ENCODE data around the gene OR2V2. TPM values are rescaled to one million over a fixed set of nuclear protein-coding genes. Genes with fewer than 3 reads are reported as not detected.
A peak's percentile ranks its signal among the peaks of the same experiment; 100 is the strongest.
"Not testable (repeated sequence)": the region's sequence is repeated elsewhere in the genome, so short reads cannot be mapped to it uniquely, and the experiment has no call there.

The OR2V2 gene
- polyA plus RNA-seq, 10 donors = 0.06 TPM; not detected in 9

DNA sequence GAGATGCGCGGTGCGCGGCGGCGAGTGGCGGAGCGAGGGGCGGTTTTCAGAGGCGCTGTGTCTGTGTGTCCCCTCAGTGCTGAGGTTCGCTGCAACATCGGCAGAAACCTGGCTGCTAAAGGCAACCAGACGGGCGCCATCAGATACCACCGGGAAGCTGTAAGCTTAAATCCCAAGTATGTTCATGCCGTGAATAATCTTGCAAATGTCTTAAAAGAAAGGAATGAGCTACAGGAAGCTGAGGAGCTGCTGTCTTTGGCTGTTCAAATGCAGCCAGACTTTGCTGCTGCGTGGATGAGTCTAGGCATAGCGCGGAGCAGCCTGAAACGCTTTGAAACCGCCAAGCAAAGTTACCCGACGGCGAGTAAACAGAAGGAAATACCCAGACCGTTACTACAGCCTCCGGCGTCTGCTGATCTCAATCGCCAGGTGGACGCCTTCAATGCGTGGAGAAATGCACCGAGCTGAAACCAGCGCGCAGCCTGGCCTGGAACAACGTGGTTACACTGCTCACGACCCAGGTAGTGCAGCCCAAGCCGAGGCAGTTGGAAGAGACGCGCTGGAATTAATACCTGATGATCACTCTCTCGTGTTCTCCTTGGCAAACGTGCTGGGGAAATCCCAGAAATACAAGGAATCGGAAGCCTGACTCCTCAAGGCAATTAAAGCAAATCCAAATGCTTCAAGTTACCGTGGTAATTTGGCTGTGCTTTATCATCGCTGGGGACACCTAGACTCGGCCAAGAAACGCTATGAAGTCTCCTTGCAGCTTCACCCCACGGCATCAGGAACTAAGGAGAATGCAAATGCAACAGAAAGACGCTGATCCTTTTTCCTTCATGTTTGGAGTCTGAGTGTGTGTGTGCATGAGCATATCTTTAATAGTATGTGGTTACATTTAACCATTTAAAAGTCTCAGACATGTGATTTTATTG is 32.3 kb upstream of the OR2V2 start:
- peak in 1 of 3 donors; percentile 32 for DNase-seq

DNA sequence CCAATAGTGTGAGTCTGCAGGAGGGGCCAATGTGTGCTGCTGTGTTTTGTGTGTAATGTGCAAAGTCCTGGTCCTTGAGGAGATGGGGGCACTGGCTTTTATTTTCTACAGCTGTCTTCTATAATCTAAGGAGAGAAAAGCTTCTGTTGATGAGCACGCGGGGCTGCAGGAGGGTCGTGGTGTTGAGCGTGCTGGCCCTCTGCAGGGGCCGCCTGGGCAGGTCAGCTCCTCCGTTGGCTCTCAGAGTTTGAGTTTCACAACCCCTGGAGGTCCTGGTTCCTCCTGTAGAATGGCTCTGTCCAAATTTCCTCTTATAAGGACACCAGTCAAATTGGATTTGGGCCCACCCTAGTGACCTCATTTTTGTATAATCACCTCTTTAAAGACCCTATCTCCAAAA is 29.0 kb upstream of the OR2V2 start:
- no peak for DNase-seq

DNA sequence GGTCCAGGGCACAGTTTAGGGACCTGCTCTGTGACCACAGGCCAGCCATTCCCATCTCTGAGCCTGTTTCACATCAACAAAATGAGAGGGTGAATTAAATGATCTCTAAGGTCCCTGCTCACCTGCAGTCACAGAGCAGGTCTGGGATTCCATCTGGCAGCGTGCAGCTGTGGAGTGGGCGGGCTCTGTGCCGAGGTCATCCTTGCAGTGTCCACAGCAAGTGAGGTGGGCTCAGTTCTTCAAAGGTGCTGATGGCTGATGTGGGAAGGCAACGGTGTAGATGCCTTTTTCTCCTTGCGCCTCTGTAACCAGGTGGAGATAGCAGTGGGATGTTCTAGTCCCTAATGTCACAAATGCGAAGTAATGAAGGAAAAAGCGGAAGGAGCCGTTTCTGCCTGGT is 28.3 kb upstream of the OR2V2 start:
- DNase-seq = no peak

DNA sequence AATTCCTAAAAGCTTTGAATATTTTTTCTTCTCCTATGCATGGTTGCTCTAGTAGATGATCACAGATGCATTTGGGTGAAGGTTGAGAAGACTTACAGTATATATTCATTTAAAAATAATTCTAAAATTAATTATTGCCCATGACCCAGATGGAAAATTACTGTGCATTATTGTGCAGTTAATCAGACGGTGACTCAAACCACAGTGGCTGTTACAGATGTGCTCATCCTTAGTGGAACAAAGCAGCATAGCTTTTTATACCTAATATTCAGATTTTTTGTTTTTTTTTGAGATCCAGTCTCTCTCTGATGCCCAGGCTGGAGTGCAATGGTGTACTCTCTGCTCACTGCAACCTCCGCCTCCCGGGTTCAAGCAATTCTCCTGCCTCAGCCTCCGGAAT is 27.1 kb upstream of the OR2V2 start:
- no peak for DNase-seq

DNA sequence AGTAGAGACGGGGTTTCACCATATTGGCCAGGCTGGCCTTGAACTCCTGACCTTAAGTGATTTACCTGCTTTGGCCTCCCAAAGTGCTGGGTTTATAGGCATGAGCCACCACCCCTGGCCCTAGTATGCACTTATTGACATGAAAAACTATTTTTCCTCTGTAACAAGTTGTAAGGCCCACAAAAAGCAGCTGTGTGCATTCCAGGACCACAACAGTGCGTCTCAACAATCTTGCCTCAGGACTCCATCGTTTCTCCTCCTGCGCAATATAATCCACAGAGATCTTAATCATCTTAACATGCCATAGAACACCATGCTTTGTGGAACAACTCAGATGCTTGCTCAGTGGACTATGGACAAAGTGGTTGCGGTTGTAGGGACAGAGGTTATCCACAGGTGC is 26.6 kb upstream of the OR2V2 start:
- no peak for DNase-seq

DNA sequence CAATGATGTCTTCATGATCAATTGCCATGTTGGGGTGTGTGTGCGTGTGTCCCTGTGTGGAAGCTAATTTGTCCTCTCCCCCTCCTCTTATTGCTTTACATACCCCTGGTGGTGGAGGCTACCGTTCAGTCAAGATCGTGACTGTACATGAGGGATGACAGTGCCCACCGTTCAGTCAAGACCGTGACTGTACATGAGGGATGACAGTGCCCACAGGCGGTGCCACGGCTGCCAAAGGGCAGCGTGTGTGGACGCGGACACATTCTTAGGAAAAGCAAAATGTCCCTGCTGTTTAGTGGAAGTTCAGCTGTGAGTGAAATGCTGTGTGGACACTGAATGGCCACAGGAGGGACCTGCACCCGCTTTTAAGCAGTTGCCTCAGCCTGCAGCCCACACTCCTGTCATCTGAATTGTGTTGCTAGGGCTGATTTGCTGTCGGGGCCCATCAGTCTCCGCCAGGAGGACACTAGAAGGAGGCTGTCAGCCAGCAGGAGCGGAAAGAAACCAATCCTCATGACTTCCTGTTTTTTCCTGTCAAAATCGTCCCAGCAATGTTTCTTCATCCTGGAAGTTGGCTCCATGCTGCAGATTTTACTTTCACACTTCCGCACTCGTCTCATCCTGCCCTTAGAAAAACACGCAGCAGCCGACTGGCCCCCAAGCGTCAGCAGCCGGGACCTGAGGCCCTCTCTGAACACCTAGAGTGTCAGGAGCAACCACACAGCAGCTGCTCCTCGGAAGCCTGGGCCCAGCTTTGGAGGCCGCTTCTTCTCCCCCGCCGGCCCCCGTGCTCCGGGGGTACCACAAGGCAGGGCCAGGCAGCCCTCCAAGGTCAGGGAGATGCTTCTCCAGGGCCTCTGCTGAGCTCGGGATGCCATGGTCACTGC is 25.5 kb upstream of the OR2V2 start:
- DNase-seq = peak in 1 of 3 donors; percentile 13

DNA sequence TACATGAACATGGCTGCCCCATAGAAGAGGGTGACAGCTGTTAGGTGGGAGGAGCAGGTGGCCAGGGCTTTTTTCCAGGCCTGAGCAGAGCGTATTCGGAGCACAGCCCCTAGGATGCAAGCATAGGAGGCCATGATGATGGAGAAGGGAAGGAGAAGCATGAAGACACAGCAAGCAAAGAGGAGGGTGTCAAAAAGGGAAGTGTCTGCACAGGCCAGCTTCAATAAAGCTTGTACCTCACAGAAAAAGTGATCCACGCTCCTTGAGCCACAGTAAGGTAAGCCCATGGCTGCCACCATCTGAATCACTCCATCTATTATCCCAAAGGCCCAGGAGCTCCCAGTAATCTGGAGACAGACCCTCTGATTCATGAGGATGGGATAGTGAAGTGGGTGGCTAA is 22.9 kb upstream of the OR2V2 start:
- no peak for DNase-seq

DNA sequence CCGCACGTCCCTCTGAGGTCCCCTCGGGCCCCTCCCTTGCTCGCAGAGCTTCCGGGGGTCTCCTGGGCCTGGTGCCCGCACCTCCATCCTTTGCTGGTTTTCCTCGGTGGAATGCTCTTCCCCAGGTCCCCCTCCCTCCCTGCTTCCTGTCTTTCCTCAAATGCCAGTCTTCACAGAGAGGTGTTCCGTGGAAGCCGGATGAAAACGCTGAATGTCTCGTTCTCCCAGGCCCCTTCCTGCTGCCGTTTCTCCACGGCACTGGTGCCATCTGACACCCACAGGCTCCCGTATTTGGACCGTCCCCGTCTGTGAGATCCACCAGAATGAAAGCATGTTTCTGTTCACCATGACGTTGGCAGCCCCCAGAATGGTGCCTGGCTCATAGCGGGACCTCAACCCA is 20.5 kb upstream of the OR2V2 start:
- DNase-seq = no peak

DNA sequence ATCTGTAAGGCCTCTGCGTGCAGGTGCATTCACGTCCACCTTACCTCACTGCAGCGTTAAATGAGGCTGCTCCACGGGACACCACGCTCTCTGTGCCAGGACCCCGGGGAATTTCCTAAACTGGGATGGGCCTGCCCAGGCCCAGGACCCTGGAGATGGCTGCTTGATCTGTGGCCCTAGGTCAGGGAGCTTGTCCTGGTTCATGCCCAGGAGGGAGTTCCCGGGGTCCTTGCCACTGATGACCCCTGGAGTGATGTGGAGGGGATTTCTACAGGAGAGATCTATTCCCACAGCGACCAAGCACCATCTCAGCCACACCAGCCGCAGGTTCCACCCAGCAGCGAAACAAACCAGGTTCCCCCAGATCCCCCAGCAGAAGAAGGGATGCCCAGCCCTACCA is 19.9 kb upstream of the OR2V2 start:
- DNase-seq = no peak

DNA sequence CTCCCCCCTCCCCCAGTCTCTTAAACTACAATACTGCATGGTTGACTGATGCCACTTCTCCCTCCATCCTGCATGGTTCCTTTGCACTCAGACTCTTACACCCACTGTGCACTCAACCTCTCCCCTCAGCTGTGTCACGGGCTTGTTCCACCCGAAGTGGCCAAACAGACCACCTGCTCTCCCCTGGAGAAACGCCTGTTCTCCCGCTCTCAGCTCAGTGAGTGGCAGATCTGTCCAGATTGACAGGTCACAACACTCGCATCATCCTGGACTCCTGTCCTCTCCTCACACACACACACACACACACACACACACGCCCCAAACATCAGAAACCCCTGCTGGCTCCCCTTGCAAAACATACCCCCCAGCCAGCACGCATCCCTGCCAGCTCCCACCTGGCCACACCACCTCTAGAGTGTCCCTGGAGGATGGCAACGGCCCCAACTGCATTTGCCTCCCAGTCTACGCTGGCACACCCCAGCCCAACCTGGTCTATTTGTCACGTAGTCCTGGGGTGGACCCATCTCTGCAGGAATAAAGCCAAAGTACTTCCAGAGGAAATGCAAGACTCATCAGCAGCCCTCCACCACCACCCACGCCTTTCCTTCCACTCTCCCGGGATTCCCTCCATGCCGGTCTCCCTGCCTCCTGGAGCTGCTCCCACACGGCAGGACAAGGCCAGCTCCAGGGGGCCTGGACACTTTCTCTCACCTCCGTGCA is 19.3 kb upstream of the OR2V2 start:
- DNase-seq = no peak

DNA sequence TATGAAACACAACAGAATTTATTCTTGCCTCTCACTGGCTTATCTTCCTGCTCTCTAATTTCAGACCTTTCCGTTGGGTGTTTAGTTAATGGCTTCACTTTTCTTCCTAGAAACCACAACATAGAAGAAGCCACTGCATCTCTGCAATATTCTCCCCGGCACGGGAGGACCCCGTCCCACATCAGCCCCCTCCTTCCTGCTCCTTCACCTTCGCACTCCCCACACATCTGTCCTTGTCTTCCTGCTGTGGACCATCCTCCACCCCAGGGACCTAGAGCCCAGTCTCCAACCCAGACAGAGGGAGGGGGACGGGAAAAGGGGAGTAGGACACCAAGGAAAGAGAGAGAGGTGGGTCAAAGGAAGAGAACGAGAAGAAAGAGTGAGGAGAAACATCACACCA is 17.8 kb upstream of the OR2V2 start:
- DNase-seq = no peak

DNA sequence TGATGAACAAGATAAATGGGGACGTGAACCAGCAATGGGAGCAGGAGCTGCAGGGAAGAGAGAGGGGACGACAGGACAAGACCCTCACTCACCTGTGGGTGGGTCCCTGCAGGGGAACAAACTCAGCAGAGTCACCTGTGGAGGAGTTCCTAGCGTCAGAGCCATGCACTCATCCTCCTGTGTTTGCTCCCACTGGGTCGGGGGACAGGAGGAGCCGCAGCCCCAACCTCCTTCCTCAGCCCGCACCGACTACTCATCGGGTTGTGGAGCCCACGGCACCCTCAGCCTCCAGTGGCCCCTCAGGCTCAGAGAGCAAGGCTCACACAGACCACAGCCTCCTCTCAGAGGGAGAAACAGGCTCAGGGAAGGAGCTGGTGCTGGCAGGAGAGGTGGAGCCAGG is 17.3 kb upstream of the OR2V2 start:
- DNase-seq = not testable (repeated sequence)

DNA sequence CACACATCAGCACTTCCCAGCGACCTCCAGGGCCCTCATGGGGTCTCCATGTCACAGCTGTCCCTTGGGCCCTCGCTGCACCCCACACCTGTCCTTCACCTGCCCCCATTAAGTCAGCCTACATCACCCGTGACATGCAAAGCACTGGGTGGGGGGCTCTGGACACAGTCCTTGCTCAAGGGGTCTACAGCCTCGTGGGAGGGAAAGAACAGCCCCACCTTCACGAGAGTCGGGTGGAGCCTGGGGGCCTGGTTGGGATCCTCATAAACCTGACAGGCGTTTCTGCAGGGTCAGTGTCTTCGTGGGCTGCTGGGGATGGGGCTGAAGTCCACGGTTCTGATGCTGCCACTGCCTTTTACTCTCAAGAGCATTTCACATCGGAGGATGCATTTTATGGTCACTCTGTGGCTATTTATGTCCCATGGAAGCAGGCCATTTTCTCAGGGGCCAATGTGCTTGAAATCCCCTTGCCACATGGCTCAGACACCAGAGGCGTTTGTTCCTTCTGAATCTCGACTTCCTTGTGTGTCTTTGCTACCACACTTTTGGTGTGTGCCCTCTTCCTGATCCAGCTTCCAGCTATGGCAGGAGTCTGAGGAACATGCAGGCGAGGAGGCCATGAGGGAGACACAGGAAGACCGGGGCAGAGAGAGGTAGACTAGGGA is 16.4 kb upstream of the OR2V2 start, which contains the start of gene OR2V1:
Gene OR2V1 (minus strand): TSS at position 338 of the 665 bp plus-strand sequence. CDS start 5,865 bp downstream, outside the sequence.
- no peak for DNase-seq

DNA sequence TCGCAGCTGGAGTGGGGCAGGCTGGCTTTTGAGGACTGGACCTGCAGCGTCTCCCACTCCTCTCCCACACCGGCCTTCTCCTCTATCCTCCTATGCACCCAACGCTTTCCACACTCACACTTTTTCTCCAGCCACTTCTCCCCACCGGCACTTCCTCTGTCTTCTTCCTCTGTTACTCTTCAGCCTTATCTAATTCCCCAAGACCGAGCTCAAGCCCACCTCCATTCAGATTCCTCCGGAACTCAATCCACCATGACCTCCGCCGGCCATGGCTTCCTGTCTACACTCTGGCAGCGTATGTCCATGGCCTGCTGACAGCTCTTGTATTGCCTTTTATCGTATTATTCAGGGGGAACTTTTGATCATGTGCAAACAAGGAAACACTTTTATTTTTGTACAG is 15.9 kb upstream of the OR2V2 start:
- DNase-seq = no peak

DNA sequence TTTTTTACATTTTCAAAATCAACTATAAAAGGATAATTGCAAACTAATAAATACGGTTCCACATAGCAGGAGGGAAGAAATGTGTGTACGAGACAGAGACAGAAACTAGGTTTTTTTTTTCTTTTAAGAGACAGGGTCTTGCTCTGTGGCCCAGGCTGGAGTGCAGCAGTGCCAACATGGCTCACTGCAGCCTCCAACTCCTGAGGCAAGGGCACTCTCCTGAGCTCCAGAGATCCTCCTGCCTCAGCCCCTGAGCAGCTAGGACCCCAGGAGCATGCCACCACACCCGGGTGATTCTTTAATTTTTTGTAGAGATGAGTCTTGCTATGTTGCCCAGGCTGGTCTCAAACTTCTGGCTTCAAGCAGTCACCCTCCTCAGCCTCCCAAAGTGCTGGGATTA is 14.3 kb upstream of the OR2V2 start:
- DNase-seq = no peak

DNA sequence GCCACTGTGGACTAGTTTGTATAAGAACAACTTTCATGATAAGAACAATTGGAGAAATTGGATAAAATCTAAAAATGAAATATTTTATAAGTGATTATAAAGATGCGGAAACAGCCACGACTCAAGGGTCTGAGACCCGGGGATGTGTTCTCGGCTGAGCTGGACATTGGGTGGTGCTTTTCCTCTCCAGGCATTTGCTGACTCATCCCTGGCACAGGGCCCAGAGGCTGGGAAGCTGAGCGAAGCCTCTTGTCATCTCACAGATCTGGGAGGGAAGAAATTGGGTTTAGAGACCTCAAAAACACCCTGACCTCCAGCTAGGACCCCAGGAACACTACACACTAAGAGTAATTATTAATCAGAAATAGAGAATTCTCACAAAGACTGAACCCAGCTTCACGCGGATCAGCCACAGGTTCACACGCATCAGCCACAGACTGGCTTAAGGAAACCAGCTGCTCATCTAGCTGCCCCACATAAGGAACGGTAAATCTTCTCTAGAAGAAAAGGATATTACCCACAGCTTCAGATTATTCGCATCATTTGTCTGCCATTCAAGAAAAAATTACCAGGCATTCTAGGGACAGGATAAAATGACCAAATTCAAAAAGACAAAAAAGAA is 13.7 kb upstream of the OR2V2 start:
- DNase-seq = peak in 2 of 3 donors; percentile 20 to 25

DNA sequence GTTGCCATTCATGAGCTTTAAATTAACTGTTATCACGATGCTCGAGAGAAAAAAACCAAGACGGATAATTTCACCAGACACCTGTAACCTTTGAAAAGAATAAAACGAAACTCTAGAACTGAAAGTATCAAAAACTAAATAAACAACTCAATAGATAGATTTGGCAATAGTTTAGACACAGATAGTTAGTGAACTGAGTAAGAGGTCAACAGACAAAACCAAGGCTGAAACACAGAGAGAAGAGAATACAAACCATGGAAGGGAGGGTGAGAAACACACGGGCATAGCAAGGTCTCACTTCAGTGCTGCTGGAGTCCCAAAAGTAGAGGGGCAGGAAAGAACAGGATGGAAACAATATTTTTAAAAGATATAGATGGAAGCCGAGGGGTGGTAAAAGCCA is 13.1 kb upstream of the OR2V2 start:
- DNase-seq = no peak

DNA sequence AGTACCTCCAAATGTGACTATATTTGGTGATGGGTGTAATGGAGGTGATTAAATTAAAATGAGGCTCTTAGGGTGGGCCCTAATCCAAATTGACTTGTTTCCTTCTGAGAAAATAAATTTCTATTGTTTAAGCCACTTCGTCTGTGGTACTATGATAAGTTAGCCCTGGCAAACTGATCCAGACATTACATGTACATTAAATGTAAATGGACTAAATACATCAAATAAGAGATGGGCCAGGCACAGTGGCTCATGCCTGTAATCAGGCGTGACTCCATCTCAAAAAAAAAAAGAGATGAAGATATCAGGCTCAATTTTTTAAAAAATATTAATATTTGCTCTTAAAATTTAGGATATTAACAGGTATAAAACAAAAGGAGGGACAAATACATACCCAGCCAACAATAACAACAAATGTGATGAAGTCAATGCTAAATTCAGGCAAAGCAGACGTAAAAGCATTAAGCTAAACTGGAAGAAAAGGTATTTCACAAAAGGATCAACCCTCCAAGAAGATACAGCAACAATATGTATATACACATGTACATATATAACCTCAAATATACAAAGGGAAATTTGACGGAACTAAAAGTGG is 10.9 kb upstream of the OR2V2 start:
- no peak for DNase-seq

DNA sequence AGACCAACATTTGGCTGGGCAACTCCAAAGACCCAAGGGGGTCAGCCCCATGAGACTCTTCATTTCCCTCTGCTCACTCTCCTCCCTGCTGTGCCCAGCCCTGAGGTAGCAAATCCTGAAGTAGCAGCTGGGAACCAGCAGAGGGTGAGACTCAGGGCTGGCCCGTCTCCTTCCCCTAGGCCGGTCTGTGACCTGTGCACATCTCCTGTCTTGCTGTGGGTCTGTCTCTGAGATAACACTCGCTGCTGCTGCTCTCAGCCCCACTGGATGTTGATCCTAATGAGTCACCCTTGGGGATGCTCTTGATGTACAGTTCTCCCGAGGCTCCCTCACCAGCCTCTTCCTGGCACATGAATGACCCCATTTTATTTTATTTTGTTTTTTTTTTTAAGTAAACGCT is 9.1 kb upstream of the OR2V2 start:
- no peak for DNase-seq

DNA sequence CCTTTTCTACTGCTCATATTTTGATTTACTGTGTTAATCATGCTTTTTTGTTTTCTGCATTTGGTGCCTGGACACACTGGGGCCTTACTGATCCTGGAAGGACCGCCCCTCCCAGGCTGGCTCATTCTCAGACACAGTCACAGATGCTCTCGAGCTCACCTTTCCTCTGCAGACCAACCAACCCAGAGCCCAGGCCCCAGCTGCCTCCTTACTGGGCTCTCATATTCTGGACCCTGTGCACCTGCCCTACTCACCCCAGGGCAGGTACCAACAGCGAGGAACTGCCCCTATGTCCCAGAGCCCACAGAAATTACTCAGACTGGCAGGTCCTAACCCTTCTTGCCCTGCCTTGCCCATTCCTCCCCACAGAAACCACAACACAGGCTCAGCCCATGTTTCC is 6.6 kb upstream of the OR2V2 start:
- no peak for DNase-seq

DNA sequence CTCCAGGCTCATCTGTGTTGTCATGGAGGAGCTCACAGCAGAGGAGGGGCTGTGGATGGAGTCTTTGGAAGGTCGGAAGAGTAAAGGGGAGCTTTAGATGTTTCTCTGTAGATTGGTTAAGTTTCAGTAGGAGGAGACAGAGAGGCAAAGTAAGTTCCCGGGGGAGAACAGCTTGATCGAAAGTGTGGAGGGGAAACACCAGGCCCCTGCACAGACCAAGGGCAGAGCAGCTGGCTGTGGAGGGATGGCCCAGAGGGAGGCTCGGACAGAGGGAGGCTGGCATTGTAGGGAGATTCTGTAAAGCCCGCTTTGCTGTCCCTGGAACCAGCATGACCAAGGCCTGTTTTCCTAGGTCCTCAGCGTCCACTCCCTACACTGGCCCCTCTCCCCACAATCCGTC is 5.3 kb upstream of the OR2V2 start:
- DNase-seq = no peak
